SJSA1 (cell line): Measurements from ENCODE around the gene GLE1. TPM values are rescaled to one million over a fixed set of nuclear protein-coding genes. Genes with fewer than 3 reads are reported as not detected.
"Not testable (repeated sequence)": the region's sequence is repeated elsewhere in the genome, so short reads cannot be mapped to it uniquely, and the experiment has no call there.

Experiments
- DNase-seq, 2 experiments: peaks; one replicate each; pipeline ENCODE4 v3.0.0-alpha.2; 2015 to 2020; ENCODE audit warnings: low spot score in 2 of 2, low read depth in 1 of 2
- H3K27ac ChIP-seq: fragments of 250-450 bp; sonication (Bioruptor Pico); 2 replicates; pipeline ENCODE4 v1.5.1; 2020; ENCODE audit warnings: mild to moderate bottlenecking, moderate library complexity
- H3K27me3 ChIP-seq: fragments of 250-450 bp; sonication (Bioruptor Pico); replicated peaks from 2 replicates; pipeline ENCODE4 v1.5.1; 2020; ENCODE audit warnings: mild to moderate bottlenecking, moderate library complexity
- H3K36me3 ChIP-seq: fragments of 250-450 bp; sonication (Bioruptor Pico); 2 replicates; pipeline ENCODE4 v1.5.1; 2020; ENCODE audit warnings: mild to moderate bottlenecking
- H3K4me1 ChIP-seq: fragments of 250-450 bp; sonication (Bioruptor Pico); replicated peaks from 2 replicates; pipeline ENCODE4 v1.6.1; 2021; ENCODE audit warnings: mild to moderate bottlenecking
- H3K4me3 ChIP-seq: fragments of 250-450 bp; sonication (Bioruptor Pico); 2 replicates; pipeline ENCODE4 v1.5.1; 2020; ENCODE audit warnings: mild to moderate bottlenecking
- H3K9me3 ChIP-seq: fragments of 250-450 bp; sonication (Bioruptor Pico); replicated peaks from 2 replicates; pipeline ENCODE4 v1.5.1; 2020; ENCODE audit warnings: mild to moderate bottlenecking
- total RNA-seq: library from RNA; depleted of rRNA; stranded (reverse); fragments of >200 nt; shearing (Covaris generic); gene quantifications from 2 replicates; pipeline ENCODE4 v1.2.3, GENCODE V29; 2014; rRNA removed

GLE1 gene
- total RNA-seq, 1 experiment from 2014 or later, result 31.3 TPM

DNA sequence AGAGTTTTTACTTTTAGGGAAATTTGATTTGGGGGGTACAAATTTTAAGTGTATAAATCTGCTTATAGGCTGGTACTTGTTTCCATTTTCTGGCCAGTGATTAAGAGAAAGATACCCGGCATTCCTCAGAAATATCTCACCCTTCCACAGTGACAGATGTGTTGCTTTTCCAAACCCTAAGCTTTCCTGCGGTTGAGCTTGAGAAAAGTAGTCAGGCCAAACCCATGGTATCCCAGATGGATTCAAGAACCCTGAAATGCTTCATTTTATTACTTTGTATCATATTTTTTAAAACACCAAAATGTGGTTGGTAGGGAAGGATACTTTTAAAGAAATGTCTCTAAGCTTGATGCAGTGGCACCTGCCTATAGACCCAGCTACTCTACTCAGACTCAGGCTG is 71.4 kb downstream of the GLE1 start:
- peaks cover 89% of the 10 kb centered on the region for H3K36me3 ChIP-seq
- H3K27me3 ChIP-seq, result no peaks in the 10 kb centered on the region
- no peak overlapping the region for H3K27ac ChIP-seq
- no peak overlapping the region for H3K4me3 ChIP-seq
- no peaks in the 10 kb centered on the region for H3K4me1 ChIP-seq
- H3K9me3 ChIP-seq, result no peaks in the 10 kb centered on the region
- no peak for DNase-seq

DNA sequence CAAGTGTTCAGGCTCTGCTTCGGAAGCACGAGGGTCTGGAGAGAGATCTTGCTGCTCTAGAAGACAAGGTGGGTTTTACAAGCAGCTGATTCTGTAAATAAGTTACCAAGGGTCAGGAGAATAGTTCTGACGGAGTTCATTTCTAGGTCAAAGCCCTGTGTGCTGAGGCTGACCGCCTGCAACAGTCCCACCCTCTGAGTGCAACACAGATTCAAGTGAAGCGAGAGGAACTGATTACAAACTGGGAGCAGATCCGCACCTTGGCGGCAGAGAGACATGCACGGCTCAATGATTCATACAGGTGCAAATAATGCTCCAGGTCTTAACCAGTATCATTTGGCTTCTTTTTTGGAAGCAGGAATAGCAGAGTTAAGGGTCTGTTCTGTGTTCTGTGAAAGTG is 72.7 kb downstream of the GLE1 start:
- Histone ChIP-seq H3K4me1 (no peaks in the 10 kb centered on the region), H3K36me3 (peaks cover 91% of the 10 kb centered on the region), H3K27ac (no peak overlapping the region), H3K4me3 (no peak overlapping the region), H3K27me3 (no peaks in the 10 kb centered on the region), H3K9me3 (no peaks in the 10 kb centered on the region)
- DNase-seq, result no peak

DNA sequence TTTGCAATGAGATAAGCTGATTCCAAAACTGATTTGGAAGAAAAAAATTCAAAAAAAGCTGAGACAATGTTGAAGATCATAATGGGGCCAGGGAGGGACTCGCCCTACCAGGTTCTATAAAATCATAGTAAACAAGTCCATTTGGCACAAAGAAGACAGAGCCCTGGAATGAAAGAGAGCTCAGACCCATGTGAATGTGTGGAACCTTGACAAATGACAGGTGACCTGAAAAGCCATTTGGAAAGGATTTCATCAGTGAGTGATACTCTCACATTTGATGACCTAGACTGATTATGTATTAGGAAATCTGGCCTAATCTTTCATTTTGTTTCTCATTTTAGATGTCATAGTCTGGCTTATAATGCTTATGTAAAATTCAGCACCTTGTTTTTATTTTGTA is 74.7 kb downstream of the GLE1 start:
- Histone ChIP-seq H3K36me3 (peaks cover 94% of the 10 kb centered on the region), H3K4me3 (no peak overlapping the region)
- no peak for DNase-seq

DNA sequence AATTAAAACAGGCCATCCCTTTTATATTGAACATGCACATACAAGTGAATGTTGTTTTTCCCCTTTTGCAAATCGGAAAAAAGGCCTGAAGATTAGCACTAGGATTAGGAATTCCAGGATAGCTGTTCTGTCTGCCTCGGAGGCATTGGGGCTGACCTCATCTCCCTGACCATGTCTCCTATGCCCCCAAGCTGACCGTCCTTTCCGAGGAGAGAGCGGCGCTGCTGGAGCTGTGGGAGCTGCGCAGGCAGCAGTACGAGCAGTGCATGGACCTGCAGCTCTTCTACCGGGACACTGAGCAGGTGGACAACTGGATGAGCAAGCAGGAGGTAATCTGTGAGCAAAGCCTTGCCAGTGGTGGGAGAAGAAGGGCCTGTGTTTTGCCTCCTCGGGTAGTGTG is 76.2 kb downstream of the GLE1 start:
- Histone ChIP-seq H3K27ac (no peak overlapping the region), H3K9me3 (no peaks in the 10 kb centered on the region), H3K27me3 (no peaks in the 10 kb centered on the region), H3K4me1 (no peaks in the 10 kb centered on the region), H3K36me3 (peaks cover 95% of the 10 kb centered on the region), H3K4me3 (no peak overlapping the region)
- no peak for DNase-seq

More for the DNA sequence above, 74.7 kb downstream of the GLE1 start:
- H3K27me3 ChIP-seq, result no peaks in the 10 kb centered on the region
- H3K9me3 ChIP-seq, result no peaks in the 10 kb centered on the region
- H3K4me1 ChIP-seq, result no peaks in the 10 kb centered on the region
- no peak overlapping the region for H3K27ac ChIP-seq

DNA sequence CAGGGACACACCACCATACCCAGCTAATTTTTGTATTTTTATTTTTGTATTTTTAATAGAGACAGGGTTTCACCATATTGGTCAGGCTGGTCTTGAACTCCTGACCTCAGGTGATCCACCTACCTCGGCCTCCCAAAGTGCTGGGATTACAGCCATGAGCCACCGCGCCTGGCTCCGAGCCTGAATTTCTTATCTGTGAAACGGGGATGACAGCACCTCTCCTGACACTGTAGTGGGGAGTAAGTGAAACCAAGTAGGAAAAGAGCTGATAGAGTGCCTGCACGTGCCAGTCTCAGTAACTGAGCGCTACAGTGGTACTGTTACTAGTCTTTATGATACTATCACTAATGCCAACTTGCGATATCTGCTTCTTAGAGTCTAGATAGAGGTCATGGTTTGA is 80.6 kb downstream of the GLE1 start:
- H3K36me3 ChIP-seq, result peaks cover 91% of the 10 kb centered on the region
- H3K4me1 ChIP-seq, H3K27me3 ChIP-seq, H3K27ac ChIP-seq, DNase-seq, H3K4me3 ChIP-seq, H3K9me3 ChIP-seq: not testable (repeated sequence)

DNA sequence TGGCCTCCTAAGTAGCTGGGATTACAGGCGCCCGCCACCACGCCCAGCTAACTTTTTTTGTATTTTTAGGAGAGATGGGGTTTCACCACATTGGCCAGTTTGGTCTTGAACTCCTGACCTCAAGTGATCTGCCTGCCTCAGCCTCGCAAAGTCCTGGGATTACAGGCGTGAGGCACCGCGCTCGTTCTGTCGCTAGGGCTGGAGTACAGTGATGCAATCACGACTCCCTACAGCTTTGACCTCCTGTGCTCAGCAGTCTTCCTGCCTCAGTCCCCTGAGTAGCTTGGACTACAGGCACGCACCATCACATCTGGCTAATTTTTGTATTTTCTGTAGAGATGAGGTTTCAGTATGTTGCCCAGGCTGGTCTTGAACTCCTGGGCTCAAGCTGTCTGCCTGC is 82.4 kb downstream of the GLE1 start:
- H3K9me3 ChIP-seq, H3K4me3 ChIP-seq, H3K27ac ChIP-seq, DNase-seq, H3K4me1 ChIP-seq, H3K27me3 ChIP-seq: not testable (repeated sequence)
- peaks cover 91% of the 10 kb centered on the region for H3K36me3 ChIP-seq

DNA sequence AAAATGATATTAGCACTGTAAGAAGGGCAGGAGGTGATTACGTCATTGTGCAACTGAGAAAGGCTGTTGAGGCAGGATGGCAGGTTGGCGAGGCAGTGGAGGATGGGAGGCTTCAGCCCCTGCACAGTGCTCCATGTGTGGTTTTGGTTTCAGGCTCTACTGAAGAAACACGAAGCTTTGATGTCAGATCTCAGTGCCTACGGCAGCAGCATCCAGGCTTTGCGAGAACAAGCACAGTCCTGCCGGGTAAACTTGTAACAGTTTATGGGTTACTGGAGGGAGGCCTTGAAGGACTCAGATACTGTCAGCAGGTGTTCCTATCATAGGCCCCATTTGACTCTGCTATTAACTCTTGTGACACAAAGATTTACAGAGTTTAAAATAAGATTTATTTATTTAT is 82.9 kb downstream of the GLE1 start:
- H3K9me3 ChIP-seq, result no peaks in the 10 kb centered on the region
- H3K4me1 ChIP-seq, result no peaks in the 10 kb centered on the region
- H3K4me3 ChIP-seq, result no peak overlapping the region
- peaks cover 91% of the 10 kb centered on the region for H3K36me3 ChIP-seq
- no peak for DNase-seq
- no peak overlapping the region for H3K27ac ChIP-seq
- no peaks in the 10 kb centered on the region for H3K27me3 ChIP-seq

DNA sequence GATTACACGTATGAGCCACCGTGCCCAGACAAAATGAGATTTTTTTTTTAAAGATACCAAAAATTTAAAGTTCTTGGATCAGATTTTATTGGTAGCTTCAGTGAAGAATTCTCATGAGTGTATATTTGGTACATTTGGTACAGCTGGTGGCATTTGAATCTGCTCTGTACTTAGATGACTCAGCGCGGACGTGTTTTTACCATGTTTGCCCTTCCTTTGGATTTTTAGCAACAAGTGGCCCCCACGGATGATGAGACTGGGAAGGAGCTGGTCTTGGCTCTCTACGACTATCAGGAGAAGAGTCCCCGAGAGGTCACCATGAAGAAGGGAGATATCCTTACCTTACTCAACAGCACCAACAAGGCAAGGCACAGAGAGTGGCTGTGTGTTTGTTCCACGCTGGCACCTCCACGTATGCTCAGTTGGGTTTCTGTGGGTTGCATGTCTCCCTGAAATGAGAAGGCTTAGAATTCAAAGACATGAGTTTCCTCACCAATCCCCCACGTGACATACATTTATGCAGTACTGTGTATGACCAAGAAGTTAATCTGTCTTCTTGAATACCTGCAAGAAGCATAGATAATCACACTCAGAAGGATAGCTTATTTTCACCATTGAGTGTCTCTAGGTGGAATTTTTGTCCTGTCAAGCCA is 84.2 kb downstream of the GLE1 start:
- H3K27ac ChIP-seq, result no peak overlapping the region
- H3K27me3 ChIP-seq, result no peaks in the 10 kb centered on the region
- no peaks in the 10 kb centered on the region for H3K9me3 ChIP-seq
- no peak for DNase-seq
- peaks cover 91% of the 10 kb centered on the region for H3K36me3 ChIP-seq
- H3K4me1 ChIP-seq, result no peaks in the 10 kb centered on the region
- H3K4me3 ChIP-seq, result no peak overlapping the region

Other genes starting within 250 kb of the GLE1 start
- gene GOLGA2, start 228.7 kb upstream of the GLE1 start, total RNA-seq, result 76.2 and 78.6 TPM in 2 replicates
- 25.4 and 26.7 TPM in 2 replicates for gene SWI5, start 228.4 kb upstream of the GLE1 start, total RNA-seq
- 8.4 and 18.3 TPM in 2 replicates for gene TRUB2, start 182.3 kb upstream of the GLE1 start, total RNA-seq
- gene COQ4, start 181.9 kb upstream of the GLE1 start, total RNA-seq, result 27.8 and 36.6 TPM in 2 replicates
- gene SLC27A4, start 164.2 kb upstream of the GLE1 start, total RNA-seq, result 23.3 and 26.4 TPM in 2 replicates
- gene URM1, start 133.3 kb upstream of the GLE1 start, total RNA-seq, result 22.7 and 35.0 TPM in 2 replicates
- gene CERCAM, start 83.9 kb upstream of the GLE1 start, total RNA-seq, result 24.7 and 29.9 TPM in 2 replicates
- 48.0 and 56.9 TPM in 2 replicates for gene ODF2, start 48.7 kb upstream of the GLE1 start, total RNA-seq
- gene SPTAN1, start 47.9 kb downstream of the GLE1 start, total RNA-seq, result 165 and 181 TPM in 2 replicates
- 79.8 and 85.3 TPM in 2 replicates for gene DYNC2I2, start 152.1 kb downstream of the GLE1 start, total RNA-seq
- gene SET, start 184.5 kb downstream of the GLE1 start, total RNA-seq, result 538 and 648 TPM in 2 replicates
- 9.5 and 13.6 TPM in 2 replicates for gene PKN3, start 197.8 kb downstream of the GLE1 start, total RNA-seq
- 47.1 and 62.1 TPM in 2 replicates for gene ZDHHC12, start 219.4 kb downstream of the GLE1 start, total RNA-seq